GM23338 (cell line): ENCODE measurements around the gene CEP295NL.

Experiments used
- CTCF ChIP-seq, 2 experiments: fragments of 200-600 bp in 1 of 2; sonication (generic) in 1 of 2; conservative IDR thresholded peaks; 2 replicates each; pipeline versions ENCODE4 v1.5.1 to v1.6.1; 2016 to 2017; ENCODE audit warnings: antibody characterized with exemption in 2 of 2, low read depth in 2 of 2, mild to moderate bottlenecking in 2 of 2, moderate library complexity in 1 of 2
- REST ChIP-seq: IDR thresholded peaks from one replicate; pipeline ENCODE4 v1.6.1; 2018; ENCODE audit warnings: antibody characterized with exemption; ENCODE audit not compliant: unreplicated experiment

- TF ChIP-seq CTCF (conservative IDR thresholded peaks at IDR 0.05; ENCODE audit: low read depth in 2 of 2), result no peak
- TF ChIP-seq REST, result no peak
Observed at GRCh38 chr17:78857266-78857665, 45.7 kb downstream of the CEP295NL start.
